Stimulated activated CD4-positive, alpha-beta T cell treated with anti-CD3 and anti-CD28 coated beads, TNF-alpha, amount 100 ng/mL, for 48 hours (primary cell): ENCODE data around the gene SUPT5H.

ENCODE experiments used
- DNase-seq, 3 donors: peaks; one replicate each; pipeline ENCODE4 v3.0.0-alpha.2; 2020; ENCODE audit warnings: low read depth in 3 of 3

Gene SUPT5H

GRCh38 chr19:39520541-39521484 is 75.4 kb downstream of the SUPT5H start:
- no peak for DNase-seq

GRCh38 chr19:39524495-39524894 is 79.1 kb downstream of the SUPT5H start:
- no peak for DNase-seq

GRCh38 chr19:39525205-39525604 is 79.8 kb downstream of the SUPT5H start:
- DNase-seq, result no peak
